OCI-LY3 (cell line): Measurements from ENCODE around the gene KRTAP9-1.

ENCODE experiments used
- EZH2phosphoT487 ChIP-seq: fragments of 200-600 bp; shearing (Covaris generic); IDR thresholded peaks from 2 replicates; pipeline ENCODE4 v1.6.1; 2018; ENCODE audit warnings: antibody characterized with exemption, mixed run types, low read depth
- TF ChIP-seq, protein P1 (sequence below): fragments of 200-600, 300-600 bp; sonication (generic); IDR thresholded peaks from 2 replicates; pipeline ENCODE4 v1.5.1; 2014; ENCODE audit warnings: antibody characterized with exemption, low read length, low read depth

DNA sequence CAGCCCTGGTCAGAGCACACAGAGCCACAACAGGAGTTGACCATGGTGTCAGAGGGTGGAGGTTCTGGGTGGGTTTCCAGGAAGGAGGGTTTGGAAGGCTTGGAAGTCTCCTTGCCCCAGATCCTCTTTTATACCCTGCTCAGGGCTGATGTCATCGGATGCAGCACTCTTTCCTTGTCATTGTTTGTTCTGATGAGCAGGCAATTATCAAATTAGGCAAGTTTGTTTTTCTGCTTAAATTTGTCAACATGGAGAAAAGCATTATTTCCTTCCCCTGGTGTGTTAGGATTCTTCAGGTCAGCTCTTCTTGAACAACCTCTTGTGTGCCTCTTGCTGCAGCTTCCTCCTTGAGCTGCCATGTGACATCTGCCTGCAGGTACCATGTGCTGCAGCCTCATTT is 29.0 kb upstream of the KRTAP9-1 start, which contains the start of gene KRTAP4-4:
- TF ChIP-seq, protein P1, sequence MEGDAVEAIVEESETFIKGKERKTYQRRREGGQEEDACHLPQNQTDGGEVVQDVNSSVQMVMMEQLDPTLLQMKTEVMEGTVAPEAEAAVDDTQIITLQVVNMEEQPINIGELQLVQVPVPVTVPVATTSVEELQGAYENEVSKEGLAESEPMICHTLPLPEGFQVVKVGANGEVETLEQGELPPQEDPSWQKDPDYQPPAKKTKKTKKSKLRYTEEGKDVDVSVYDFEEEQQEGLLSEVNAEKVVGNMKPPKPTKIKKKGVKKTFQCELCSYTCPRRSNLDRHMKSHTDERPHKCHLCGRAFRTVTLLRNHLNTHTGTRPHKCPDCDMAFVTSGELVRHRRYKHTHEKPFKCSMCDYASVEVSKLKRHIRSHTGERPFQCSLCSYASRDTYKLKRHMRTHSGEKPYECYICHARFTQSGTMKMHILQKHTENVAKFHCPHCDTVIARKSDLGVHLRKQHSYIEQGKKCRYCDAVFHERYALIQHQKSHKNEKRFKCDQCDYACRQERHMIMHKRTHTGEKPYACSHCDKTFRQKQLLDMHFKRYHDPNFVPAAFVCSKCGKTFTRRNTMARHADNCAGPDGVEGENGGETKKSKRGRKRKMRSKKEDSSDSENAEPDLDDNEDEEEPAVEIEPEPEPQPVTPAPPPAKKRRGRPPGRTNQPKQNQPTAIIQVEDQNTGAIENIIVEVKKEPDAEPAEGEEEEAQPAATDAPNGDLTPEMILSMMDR = no peak
- no peak for TF ChIP-seq EZH2phosphoT487
